Calu3 (cell line): ENCODE data around the gene CCDC141. TPM values are rescaled to one million over a fixed set of nuclear protein-coding genes. Genes with fewer than 3 reads are reported as not detected.

ENCODE experiments used
- BruUV-seq: library from RNA; stranded (reverse); fragments of 400-500 nt; replicated peaks from 2 replicates; lab custom pipeline; 2021; lab: Mats Ljungman, UMichigan
- CTCF ChIA-PET: fragments of 300-600 bp; sonication (Branson Sonifier 250); formaldehyde crosslinking; loops from one replicate; lab custom pipeline; 2022; ENCODE audit warnings: antibody characterized with exemption; lab: Charles Lee
- DNase-seq: peaks from one replicate; pipeline ENCODE4 v3.0.0; 2022
- H3K27ac Mint-ChIP-seq: one replicate; pipeline ENCODE4 v1.8.0; 2022; ENCODE audit warnings: mixed read lengths; ENCODE audit not compliant: unreplicated experiment
- H3K27me3 Mint-ChIP-seq: one replicate; pipeline ENCODE4 v1.8.0; 2022; ENCODE audit warnings: mixed read lengths; ENCODE audit not compliant: unreplicated experiment
- H3K36me3 Mint-ChIP-seq: one replicate; pipeline ENCODE4 v1.8.0; 2022; ENCODE audit warnings: mild to moderate bottlenecking, moderate library complexity, mixed read lengths; ENCODE audit not compliant: insufficient read depth, unreplicated experiment
- H3K4me1 Mint-ChIP-seq: one replicate; pipeline ENCODE4 v1.8.0; 2022; ENCODE audit warnings: mild to moderate bottlenecking, low read depth, mixed read lengths; ENCODE audit not compliant: unreplicated experiment
- H3K4me3 Mint-ChIP-seq: one replicate; pipeline ENCODE4 v1.8.0; 2022; ENCODE audit warnings: mild to moderate bottlenecking, low read depth, moderate library complexity, mixed read lengths; ENCODE audit not compliant: unreplicated experiment
- H3K9me3 Mint-ChIP-seq: one replicate; pipeline ENCODE4 v1.8.0; 2022; ENCODE audit warnings: low read depth, mixed read lengths; ENCODE audit not compliant: unreplicated experiment
- CTCF ChIP-seq: fragments of 200-600 bp; IDR thresholded peaks from one replicate; pipeline ENCODE4 v1.8.0; 2022; ENCODE audit warnings: antibody characterized with exemption; ENCODE audit not compliant: unreplicated experiment
- intact Hi-C: fragments of 100-400 bp; cut with micrococcal nuclease; formaldehyde crosslinking; loops from one replicate; pipeline ENCODE4 v1.10.0; 2022; ENCODE audit not compliant: unreplicated experiment
- total RNA-seq: library from RNA; stranded (reverse); gene quantifications from 2 replicates; pipeline ENCODE4 v1.2.3, GENCODE V29; 2022

The CCDC141 gene
- total RNA-seq, 1 experiment from 2014 or later: 0.07 TPM

GRCh38 chr2:178865999-178866398, 183.9 kb downstream of the CCDC141 start:
- TF ChIP-seq CTCF: no peak
- no peak for DNase-seq
- no peak overlapping the region for H3K27ac Mint-ChIP-seq
- H3K4me1 Mint-ChIP-seq: peaks cover 25% of the 10 kb centered on the region
- no TSS peak for BruUV-seq
- H3K27me3 Mint-ChIP-seq: no peaks in the 10 kb centered on the region
- no peak overlapping the region for H3K4me3 Mint-ChIP-seq
- no peaks in the 10 kb centered on the region for H3K9me3 Mint-ChIP-seq
- CTCF ChIA-PET: no interaction called here
- intact Hi-C loops: no loop called here
- no peaks in the 10 kb centered on the region for H3K36me3 Mint-ChIP-seq

DNA sequence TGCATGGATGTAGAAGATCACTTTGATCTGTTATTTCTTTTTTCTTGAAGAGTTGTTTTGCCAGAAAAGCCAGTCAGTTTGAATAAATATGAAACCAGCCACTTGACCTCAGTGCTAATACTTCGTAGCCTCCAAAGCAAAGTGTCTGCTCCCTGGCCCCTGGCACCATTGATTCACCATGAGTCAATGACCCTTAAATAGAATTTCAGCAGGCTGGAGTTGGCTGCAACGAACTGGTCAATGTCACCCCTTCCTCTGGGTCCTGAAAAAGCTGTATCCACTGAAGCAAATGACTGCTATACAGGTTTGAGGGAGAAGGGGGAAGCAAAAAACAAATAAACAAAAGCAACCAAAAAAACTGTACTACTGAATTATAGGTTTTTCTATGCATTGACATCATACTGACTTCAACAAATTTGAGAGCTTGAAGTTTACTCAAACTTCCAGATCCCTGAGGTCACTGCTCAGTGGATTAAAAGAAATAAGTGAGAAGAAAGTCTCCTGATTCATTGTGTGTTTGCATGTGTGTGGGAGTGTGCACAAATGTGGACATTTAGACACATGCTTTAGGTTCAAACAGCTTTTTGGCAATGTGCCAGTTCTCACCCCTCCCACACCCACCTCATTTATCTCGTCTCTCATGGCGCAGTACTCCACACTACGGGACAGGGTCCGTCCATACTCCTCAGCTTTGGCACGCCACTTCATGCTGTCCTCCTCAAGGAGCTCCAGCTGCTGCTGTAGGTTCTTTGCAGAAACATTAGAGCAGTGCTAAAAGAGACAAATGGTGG, 184.6 kb downstream of the CCDC141 start:
- H3K4me1 Mint-ChIP-seq: peaks cover 18% of the 10 kb centered on the region
- intact Hi-C loops: no loop called here
- H3K27me3 Mint-ChIP-seq: no peaks in the 10 kb centered on the region
- no peak overlapping the region for H3K4me3 Mint-ChIP-seq
- no peaks in the 10 kb centered on the region for H3K36me3 Mint-ChIP-seq
- H3K27ac Mint-ChIP-seq: no peak overlapping the region
- TF ChIP-seq CTCF: no peak
- H3K9me3 Mint-ChIP-seq: no peaks in the 10 kb centered on the region
- no peak for DNase-seq
- CTCF ChIA-PET: no interaction called here
- no TSS peak for BruUV-seq

- Mint-ChIP-seq H3K4me1 (peaks cover 12% of the 10 kb centered on the region), H3K36me3 (no peaks in the 10 kb centered on the region), H3K27me3 (no peaks in the 10 kb centered on the region), H3K27ac (no peak overlapping the region), H3K4me3 (no peak overlapping the region), H3K9me3 (no peaks in the 10 kb centered on the region)
- no peak for DNase-seq
- TF ChIP-seq CTCF: no peak
- no TSS peak for BruUV-seq
- intact Hi-C loops: no loop called here
- CTCF ChIA-PET: no interaction called here
Measured at GRCh38 chr2:178863856-178864620, 185.9 kb downstream of the CCDC141 start.

DNA sequence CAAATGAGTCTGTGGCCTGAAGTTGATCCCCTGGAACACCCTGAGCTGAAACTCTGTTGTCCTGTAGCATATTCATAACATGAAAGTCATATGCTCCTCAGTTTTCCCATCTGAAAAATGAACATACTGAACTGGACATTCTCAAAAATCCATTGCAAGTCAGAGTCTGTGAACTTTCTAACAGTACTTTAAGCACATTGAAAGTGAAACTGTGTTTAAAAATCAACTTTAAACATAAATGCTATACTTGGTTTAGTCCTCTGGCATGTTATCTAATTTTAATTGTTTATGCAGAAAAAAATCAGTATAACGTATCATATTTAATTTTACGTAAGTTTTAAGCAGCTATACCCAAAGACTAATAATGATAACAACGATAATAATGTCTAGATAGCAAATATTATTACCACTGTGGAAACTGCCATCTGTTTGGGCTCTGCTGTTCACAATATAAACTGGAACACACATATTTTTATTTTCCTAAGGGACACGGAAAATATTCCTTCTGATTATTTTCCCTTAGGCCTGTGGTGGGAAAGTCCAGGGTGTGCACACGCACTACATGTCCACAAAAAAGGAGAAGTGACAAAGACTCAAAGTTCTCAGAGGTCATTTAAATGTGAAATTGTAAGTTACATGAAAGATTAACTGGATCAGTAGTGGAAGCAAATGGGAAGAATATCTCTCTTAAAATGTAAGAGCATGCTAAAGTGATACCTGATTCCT, 186.6 kb downstream of the CCDC141 start:
- Mint-ChIP-seq H3K9me3 (no peaks in the 10 kb centered on the region), H3K4me3 (no peak overlapping the region), H3K36me3 (no peaks in the 10 kb centered on the region), H3K27ac (no peak overlapping the region), H3K4me1 (peaks cover 12% of the 10 kb centered on the region), H3K27me3 (no peaks in the 10 kb centered on the region)
- CTCF ChIA-PET: no interaction called here
- DNase-seq: no peak
- TF ChIP-seq CTCF: no peak
- intact Hi-C loops: no loop called here
- no TSS peak for BruUV-seq
